ENCODE data around the gene PRMT6.
A peak's percentile ranks its signal among the peaks of the same experiment; 100 is the strongest.
"Not testable (repeated sequence)": the region's sequence is repeated elsewhere in the genome, so short reads cannot be mapped to it uniquely, and the experiment has no call there.

PRMT6 gene

DNA sequence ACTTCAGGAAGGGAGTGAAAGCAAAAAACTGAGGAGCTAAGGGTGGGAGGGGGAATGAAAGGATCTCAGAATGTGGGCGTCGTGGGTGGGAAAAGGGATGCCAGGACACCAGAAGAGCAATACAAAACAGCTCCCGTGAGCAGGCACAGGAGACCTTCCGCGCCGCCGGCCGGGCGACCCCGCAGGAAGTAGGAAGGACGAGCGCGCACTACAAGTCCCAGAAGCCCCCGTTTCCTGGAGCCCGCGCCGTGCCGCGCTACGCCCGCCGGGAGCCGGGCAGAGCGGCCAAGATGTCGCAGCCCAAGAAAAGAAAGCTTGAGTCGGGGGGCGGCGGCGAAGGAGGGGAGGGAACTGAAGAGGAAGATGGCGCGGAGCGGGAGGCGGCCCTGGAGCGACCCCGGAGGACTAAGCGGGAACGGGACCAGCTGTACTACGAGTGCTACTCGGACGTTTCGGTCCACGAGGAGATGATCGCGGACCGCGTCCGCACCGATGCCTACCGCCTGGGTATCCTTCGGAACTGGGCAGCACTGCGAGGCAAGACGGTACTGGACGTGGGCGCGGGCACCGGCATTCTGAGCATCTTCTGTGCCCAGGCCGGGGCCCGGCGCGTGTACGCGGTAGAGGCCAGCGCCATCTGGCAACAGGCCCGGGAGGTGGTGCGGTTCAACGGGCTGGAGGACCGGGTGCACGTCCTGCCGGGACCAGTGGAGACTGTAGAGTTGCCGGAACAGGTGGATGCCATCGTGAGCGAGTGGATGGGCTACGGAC is at the start of gene PRMT6:
TSS of gene PRMT6 (plus strand) at position 249 of the 771 bp plus-strand sequence. CDS start at position 291, 42 bp downstream.
- DNase-seq = peak; percentile 64

DNA sequence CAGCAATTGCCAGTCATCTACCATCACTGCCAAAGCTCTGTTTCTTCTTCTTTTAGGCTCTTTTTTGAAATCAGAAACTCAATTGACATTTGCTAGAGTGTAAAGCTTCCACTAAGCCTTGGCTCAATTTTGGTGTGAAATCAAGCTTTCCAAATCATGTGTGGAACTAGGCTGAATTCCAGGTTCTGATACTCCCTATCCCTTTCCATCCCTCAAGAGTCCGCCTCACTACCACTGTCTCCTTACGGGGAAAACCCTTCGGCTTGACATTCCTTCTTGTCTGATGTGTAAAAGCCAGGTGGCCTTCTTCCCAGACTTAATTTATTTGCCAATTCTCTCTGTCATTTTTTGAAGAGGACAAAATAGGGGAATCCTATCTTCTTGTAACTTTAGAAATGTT is 47.2 kb upstream of the PRMT6 start:
- DNase-seq = no peak

DNA sequence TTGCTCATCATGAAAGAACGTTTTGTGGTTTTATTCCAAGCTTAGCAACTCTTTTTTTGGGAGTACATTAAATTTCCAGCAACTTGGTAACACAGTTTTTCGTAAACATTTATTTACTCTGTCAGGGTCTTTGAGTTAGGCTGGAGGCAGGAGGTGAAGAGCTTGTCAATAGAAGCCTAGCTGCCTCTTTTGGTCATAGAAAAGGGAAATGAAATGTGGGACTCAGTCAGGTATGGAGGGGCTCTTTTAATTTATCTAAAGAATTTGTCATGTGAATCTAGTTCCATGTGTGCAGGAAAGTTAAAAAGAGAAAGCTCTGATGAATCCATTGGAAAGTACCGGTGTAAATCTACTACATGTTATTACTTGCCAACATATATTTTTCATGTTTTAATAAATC is 45.9 kb upstream of the PRMT6 start:
- no peak for DNase-seq

DNA sequence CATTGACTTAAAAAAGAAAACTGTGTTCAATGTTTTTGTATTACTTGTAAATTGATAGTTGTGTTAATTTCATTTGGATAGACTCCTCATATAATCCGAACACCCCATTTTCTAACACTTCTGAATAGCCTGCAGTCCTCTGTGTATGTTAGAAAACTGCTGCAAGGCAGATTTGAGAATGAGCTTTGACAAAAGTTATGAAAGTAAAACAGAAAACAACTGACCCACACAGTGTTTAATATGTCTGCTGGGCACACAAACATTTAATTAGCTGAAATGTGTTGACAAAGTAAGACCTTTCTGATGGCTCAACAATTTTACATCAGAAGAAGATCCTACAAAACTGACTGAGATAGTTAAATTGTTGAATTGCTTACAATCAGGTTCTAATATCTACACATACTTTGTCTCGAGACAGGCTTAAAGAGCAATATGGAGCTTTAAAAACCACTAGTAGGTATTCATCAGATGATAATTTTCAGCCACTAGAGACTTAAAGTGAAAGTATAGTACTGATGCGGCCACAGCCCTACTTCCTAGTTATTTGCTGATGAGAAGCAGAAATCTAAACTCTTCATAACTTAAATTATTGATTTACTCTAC is 40.0 kb upstream of the PRMT6 start:
- DNase-seq = no peak

DNA sequence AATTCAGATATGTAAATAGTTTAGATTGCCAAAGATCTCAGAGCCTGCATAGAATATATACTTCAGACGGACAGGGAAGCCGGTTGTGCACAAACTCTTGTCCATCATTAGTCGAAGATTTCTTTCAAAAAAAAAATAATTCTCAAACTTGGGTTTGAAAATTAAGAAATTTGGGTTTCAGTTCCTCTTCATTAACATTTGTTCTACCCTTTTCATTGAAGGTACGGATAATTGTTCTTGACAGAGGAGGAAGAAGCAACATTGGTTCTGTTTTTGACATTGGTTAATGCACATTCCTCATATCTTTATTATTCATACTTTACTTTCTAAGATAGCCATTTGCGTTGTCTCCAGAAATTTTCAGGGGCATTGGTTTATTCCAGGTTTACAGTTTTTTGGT is 38.0 kb upstream of the PRMT6 start:
- no peak for DNase-seq

DNA sequence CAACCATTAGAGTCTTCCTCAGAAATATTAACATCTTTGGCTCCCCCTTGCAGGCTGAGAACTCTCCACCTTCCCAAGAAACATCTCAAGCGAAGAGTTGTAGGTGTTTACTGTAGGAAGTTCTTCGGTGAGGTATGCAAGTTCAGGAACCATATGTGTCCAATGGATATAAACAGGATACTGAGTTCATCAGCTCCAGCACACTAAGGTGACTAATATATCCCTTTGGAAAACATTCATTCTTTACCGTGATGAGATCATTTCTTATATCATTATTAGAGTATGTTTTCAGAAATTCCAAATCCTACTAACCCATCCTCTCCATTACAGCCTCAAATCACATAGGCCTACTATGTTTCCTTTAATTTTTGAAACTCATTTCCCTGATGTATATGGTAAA is 37.3 kb upstream of the PRMT6 start:
- no peak for DNase-seq

DNA sequence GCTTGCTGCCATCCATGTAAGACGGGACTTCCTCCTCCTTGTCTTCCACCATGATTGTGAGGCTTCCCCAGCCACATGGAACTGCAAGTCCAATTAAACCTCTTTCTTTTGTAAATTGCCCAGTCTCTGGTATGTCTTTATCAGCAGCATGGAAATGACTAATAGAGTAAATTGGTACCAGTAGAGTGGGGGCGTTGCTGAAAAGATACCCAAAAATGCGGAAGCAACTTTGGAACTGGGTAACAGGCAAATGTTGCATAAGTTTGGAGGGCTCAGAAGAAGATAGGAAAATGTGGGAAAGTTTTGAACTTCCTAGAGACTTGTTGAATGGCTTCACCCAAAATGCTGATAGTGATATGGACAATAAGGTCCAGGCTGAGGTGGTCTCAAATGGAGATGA is 17.6 kb upstream of the PRMT6 start:
- not testable (repeated sequence) for DNase-seq

DNA sequence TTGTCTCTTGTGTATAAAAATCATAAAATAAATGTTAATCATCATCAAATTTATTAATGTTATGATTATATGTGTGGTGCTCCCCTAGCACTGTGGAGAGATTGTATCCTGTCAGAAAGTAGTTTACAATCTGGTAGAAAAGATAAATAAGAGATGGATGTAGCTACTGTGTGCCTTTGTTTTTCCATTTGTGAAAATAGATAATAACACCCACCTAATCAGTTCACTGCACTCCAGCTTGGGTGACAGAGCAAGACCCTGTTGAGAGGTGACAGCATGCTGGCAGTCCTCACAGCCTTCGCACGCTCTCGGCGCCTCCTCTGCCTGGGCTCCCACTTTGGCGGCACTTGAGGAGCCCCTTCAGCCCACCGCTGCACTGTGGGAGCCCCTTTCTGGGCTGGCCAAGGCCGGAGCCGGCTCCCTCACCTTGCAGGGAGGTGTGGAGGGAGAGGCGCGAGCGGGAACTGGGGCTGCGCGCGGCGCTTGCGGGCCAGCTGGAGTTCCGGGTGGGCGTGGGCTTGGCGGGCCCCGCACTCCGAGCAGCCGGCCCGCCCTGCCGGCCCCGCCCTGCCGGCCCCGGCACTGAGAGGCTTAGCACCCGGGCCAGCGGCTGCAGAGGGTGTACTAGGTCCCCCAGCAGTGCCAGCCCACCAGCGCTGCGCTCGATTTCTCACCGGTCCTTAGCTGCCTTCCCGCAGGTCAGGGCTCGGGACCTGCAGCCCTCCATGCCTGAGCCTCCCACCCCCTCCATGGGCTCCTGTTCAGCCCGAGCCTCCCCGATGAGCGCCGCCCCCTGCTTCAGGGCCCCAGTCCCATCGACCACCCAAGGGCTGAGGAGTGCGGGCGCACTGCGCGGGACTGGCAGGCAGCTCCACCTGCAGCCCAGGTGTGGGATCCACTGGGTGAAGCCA is 11.9 kb upstream of the PRMT6 start:
- not testable (repeated sequence) for DNase-seq

DNA sequence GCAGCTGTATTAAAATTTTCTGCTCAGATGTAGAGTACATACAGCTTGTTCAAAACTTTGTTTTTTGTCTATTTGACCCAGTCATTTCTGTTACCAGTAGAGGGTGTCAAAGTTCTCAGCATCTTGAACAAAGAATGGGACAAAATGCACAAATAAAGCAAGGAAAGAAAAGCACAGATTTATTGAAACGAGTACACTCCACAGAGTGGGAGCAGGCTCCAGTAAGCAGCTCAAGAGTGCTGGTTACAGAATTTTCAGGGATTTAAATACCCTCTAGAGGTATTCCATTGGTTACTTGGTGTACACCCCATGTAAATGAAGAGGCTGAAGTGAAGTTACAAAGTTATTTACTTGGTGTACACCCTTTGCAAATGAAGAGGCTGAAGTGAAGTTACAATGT is 8.9 kb upstream of the PRMT6 start:
- no peak for DNase-seq

DNA sequence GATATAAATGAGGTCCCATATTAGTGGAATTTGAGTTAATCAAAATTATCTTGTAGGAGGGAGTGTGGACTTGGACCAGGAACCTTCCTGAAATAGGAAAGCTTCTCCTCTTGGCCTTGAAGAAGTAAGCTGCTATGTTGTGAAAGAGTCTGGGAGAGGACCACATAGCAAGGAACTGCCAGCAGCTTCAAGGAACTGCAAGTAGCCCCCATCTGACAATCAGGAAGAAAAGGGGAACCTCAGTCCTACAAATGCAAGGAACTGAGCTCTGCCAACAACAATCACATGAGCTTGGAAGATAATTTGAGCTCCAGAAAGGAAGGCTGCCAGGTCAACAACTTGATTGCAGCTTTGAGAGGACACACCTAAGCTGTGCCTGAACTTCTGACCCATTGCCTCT is 8.2 kb upstream of the PRMT6 start:
- no peak for DNase-seq

DNA sequence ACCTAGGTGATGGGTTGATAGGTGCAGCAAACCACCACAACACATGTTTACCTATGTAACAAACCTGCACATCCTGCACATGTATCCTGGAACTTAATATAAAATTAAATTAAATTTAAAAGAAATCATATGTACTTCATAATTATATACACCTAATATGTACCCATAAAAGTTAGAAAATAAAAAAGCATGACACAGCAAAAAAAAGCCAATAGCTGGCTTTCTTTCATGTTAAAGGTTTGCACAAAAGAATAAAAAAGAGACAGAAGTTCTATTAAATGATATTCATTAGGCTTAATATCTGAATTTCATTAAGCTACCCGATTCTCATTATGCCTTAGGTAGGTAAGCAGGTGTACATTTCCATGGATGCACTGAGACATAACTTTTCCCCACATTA is 5.2 kb upstream of the PRMT6 start:
- no peak for DNase-seq

DNA sequence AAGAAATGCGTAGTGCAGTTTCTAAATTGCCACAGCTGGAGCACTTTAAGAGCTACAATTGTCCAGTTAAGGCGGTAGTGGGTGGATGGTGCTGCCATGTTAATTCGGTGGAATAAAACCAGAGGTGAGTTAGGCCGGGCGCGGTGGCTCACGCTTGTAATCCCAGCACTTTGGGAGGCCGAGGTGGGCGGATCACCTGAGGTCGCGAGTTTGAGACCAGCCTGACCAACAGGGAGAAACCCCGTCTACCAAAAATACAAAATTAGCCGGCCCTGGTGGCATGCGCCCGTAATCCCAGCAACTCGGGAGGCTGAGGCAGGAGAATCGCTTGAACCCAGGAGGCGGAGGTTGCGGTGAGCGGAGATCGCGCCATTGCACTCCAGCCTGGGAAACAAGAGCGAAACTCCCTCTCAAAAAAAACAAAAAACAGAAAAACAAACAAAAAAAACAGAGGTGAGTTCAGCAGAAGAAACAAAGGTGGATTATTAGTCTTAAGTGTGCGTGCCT is 502 bp upstream of the PRMT6 start:
- DNase-seq = not testable (repeated sequence)

DNA sequence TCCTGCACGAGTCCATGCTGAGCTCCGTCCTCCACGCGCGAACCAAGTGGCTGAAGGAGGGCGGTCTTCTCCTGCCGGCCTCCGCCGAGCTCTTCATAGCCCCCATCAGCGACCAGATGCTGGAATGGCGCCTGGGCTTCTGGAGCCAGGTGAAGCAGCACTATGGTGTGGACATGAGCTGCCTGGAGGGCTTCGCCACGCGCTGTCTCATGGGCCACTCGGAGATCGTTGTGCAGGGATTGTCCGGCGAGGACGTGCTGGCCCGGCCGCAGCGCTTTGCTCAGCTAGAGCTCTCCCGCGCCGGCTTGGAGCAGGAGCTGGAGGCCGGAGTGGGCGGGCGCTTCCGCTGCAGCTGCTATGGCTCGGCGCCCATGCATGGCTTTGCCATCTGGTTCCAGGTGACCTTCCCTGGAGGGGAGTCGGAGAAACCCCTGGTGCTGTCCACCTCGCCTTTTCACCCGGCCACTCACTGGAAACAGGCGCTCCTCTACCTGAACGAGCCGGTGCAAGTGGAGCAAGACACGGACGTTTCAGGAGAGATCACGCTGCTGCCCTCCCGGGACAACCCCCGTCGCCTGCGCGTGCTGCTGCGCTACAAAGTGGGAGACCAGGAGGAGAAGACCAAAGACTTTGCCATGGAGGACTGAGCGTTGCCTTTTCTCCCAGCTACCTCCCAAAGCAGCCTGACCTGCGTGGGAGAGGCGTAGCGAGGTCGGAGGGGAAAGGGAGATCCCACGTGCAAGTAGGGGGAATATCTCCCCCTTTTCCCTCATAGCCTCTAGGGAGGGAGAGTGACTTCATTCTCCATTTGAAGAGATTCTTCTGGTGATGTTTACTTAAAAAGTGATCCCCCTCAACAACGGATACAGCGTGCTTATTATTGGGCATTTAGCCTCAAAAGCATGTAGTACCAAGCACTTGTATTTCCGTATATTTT is 991 bp downstream of the PRMT6 start:
- DNase-seq = peak; percentile 66

DNA sequence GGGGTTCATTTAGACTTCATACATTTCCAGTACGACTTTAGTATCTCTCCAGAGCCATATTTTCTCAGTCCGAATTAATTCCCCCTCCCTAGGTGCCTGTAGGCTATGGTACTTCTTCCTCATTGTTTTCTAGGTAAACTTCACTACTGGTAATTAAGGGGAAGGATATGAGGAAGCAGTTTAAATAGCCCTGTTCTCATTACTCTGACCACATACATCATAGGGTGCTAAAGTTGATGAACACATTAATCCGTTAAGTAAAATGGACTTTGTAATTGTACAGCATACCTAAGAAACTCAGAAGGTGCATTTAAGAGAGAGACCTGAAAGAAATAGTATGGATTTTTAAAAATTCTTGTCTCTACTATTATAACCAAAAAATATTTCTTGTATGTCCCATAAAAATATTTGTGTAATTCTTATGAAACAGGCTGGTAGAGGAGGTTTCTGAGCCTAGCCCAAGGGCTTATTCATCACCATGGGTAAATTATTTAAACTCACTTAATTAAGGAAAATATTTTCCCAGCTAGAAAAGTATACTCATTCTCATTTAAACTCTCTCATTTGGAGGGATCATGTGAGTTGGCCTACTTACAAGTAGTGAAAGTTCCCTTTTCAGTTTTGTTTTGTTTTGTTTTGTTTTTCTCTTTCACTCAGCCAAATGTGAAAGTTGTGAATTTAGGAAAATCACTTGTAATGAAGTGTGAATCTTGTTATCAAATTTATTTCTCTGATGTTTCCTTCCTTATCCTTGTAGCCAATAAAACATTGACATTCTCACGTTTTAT is 2.0 kb downstream of the PRMT6 start:
- peak; percentile 10 for DNase-seq

DNA sequence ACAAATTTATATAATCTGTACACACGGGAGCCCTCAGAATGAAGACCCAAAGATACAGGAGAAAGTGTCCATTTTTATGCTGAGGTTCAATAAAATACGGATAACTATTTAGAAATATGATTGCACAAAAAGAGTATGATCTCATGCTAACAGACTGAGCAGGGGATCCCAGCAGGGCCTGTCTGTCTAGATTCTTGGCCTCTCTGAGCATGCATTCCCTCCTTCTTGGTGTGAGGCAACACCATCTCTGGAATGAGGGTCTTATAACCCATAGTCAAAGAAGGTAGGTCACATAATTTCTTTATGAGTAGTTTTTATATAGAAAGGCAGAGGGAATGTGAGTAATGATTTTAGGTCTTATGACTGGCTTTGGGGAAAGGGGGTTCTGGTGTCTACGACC is 5.4 kb downstream of the PRMT6 start:
- DNase-seq = no peak

DNA sequence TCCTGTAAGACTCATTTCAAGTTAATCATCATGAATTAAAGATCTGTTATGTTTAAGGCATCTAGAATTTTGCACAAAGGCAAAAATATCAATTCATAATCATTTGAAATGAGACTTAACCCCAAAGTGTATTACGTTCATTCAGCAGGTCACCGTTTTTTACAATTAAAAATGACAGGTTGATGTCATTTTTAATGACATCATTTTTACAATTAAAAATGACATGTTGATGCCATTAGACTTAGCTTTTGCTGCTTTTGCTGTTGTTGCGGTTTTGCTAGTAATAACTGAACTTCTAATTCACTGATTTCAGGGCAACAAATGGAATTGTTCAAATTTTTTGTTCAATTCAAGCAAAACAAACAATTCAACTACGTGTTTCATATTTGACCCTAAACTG is 17.0 kb downstream of the PRMT6 start:
- DNase-seq = no peak

DNA sequence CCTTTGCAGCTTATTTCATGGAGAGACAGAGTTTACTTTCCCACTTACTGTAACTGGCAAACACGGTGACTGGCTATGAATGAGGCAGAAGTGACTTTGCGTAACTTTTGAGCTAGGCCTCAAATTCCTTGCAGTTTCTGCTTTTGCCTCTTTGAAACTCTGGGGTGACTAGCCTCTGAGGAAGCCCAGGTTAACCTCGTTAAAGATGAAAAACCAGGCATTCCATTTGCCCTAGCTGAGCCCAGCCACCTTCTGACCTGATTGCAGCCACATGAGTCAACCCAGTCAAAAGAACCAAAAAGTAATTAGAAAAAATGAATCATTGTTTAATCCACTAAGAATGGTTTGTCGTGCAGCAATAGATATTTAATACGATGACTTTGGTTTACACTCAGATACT is 20.4 kb downstream of the PRMT6 start:
- DNase-seq = no peak

DNA sequence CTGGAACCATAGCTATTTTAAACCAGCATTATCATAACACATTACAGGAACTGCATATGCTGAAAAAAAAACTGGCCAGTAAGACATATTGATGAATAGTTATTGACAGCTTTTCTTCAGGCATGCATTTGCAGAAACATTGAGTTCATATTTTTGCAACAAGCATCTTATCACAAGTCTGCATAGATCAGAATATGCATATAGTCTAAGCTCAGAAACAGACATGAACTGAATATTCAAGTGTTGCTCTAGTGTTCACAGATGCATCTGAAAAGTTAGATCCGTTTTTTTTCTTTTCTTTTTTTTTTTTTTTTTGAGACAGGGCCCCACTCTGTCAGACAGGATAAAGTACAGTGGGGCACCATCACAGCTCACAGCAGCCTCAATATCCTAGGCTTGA is 22.8 kb downstream of the PRMT6 start:
- DNase-seq = no peak

DNA sequence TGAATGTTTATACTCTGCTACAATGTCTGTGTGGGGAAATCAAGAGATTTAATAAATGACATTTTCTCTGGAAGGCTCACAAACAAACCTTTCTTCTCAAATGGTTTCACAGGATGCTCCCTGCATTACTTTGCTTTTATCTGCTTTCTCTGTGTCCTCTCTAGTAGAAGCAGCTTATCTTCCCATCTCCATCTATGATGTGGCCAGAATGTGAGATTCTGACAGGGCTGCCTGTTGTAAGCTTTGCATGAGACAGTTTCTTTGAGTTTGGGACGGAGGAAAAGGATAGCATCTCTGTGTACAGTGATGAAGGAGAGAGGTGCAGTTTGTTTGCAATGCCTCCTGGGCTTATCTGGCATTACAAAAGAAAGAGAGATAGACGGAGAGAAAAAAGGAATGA is 24.6 kb downstream of the PRMT6 start:
- DNase-seq = no peak

DNA sequence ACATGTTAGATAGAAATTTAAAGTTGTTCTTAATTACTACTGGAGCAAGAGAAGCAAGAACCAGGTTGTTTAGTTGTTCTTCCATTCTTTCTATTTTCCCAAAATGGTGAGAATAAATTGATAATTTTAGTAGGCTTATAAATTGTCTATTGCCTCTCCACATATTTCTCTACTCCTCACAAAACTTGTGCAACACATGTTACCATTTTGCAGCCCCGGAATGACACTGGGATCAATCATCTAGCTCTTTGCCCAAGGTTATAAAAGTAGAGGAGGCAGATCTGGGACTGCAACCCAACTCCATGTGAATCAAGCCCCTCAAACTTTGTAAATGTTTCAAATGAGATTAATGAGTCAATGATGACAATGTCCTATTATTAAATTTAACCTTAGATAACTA is 34.9 kb downstream of the PRMT6 start:
- DNase-seq = no peak

DNA sequence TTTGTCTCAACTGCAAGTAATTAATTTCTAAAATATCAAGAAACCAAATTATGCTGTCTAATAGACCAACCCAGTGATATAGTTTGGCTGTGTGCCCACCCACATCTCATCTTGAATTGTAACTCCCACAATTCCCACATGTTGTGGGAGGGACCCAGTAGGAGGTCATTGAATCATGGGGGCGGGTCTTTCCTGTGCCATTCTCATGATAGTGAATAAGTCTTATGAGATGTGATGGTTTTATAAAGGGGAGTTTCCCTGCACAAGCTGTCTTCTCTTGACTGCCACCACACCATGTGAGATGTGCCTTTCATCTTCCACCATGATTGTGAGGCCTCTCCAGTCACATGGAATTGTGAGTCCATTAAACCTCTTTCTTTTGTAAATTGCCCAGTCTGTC is 36.9 kb downstream of the PRMT6 start:
- DNase-seq = not testable (repeated sequence)

DNA sequence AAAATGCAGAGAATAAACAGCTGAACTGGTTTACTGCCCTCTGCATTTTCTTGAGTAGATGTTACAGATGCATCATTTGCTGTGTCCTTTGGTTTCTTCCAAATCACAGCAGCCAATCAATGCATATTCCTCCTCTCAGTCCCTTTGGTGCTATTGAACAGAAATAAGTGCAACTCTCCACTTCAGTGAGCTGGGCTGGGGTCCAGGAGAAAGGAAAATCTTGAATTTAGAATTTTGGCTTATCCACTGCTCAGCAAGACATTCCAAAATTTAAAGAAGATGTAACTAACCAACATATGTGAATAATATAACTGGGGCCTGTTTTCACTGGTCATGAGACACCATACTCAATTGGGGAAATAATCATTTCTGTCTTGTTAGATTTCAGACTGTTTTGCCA is 39.2 kb downstream of the PRMT6 start:
- no peak for DNase-seq

Measured in NCI-H774 (cell line).